Activated CD4-positive, CD25-positive, alpha-beta regulatory T cell (primary cell): ENCODE measurements around the gene LRCH3.
"Not testable (repeated sequence)": the region's sequence is repeated elsewhere in the genome, so short reads cannot be mapped to it uniquely, and the experiment has no call there.

Source experiments
- DNase-seq, 4 experiments: peaks; one replicate each; lab custom pipeline; 2025; lab: John Stamatoyannopoulos, UW

The LRCH3 gene

DNA sequence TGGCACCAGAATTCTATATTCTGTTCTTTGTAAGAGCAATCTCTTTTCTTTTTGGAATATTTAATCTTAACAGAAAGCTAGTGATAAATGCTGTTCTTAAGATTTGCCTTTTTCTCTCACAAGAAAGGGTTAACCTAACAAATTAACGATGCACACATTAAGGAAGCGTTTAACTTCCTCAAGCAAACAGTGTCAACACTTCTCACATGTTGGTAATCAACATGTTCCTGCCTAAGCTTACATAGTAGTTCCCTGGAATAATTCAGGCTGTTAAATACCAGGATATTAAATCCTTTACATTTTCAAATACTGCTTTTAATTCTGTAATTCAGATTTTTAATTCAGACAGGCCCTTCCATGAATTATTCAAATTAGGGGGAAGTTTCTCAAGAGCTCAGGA lies 91.5 kb downstream of the LRCH3 start:
- DNase-seq, result no peak

GRCh38 chr3:197883541-197883940 lies 92.5 kb downstream of the LRCH3 start:
- no peak for DNase-seq

DNA sequence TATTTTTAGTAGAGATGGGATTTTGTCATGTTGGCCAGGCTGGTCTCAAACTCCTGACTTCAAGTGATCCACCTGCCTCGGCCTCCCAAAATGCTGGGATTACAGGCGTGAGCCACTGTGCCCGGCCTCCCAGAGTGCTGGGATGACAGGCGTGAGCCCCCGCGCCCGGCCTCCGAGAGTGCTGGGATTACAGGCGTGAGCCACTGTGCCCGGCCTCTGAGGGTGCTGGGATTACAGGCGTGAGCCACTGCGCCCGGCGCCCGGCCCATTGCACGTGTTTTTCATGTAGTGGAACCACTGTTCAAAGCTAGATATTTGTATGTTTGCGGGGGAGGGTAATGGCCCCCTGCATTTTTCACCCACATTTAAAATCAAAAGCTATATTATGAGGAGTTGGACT lies 93.3 kb downstream of the LRCH3 start:
- not testable (repeated sequence) for DNase-seq

DNA sequence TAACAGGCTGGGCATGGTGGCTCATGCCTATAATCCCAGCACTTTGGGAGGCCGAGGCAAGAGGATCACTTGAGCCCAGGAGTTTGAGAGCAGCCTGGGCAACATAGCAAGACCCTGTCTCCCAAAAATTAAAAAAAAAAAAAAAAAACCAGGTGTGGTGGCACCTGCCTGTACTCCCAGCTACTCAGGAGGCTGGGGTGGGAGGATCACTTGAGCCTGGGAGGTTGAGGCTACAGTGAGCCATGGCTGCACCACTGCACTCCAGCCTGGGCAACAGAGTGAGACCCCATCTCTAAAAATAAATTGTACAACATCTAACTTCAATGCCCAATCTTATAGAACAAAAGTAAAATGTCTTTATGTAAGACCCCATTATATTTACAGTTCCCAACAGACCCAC lies 95.0 kb downstream of the LRCH3 start:
- not testable (repeated sequence) for DNase-seq

- DNase-seq, result not testable (repeated sequence)
Observed at GRCh38 chr3:197887430-197888053, 96.5 kb downstream of the LRCH3 start.

DNA sequence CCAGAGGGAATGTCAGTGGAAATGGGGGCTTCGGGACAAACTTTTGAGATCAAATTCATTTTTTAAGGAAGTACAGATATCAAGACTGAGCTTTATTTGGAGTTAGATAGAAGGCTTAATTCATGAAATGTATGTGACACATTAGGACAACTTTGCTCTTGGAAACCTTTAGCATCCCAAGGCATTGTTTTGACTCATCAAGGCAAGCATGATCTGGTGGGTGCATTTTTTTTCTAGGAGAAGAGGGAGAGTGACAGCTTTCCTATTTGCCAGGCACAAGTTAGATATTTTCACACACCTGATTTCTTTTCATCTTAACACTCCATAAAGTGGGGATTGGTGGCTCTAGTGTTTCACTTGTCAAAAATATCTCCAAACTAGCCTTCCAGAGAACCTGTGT lies 97.5 kb downstream of the LRCH3 start:
- DNase-seq, result no peak

DNA sequence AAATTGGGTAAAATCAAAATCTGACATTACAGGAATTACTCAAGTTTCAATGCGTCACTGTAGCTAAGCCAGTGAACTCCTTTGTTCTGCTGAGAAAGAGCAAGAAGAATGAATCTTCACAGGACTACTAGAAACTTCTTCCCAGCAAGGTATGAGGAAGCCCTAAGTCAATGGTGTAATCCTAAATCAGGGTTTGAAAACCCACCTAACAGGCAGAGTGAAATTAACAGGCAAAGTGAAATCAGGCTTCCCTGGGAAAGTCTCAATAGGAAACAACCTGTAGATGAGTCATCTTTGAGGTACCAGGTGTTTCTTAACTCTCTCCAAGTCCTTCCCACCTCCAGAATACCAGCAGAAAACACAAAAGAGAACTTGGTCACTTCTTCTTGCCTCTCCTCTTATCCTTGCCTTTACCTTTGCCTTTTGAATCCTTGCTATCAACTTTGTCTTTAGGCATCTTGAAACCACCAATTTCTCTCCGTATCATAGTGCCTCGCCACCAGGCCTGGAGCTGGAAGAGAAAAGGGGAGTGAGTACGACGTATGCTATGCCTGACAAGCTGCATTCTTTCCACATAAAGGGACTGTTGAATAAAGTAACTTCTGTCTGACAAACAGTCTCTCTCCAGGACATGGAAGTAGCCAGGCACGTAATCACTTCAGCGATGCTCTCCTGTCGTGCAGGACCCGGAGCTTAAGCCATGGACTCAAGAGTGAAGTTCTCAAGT lies 98.3 kb downstream of the LRCH3 start:
- DNase-seq, result no peak

DNA sequence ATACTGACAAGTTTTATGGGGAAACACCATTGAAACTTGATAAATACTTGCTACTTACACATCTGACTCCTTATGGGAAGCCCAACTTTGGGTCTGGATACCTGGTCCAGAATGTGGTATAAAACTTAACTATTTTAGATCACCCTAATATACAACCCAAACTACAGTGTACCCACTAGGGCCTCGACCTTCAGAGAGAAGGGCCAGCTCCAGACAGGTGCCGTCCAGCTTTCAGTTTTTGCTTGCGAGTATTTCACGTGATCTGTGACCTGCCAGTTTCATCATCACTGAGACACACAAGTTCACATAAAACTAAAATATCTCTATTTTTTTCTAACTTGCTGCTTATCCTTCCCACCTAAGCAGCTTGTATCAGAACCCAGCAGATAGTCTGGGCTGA lies 99.6 kb downstream of the LRCH3 start:
- no peak for DNase-seq

- no peak for DNase-seq
Observed at GRCh38 chr3:197892162-197892561, 101.1 kb downstream of the LRCH3 start.

GRCh38 chr3:197896421-197896820 lies 105.4 kb downstream of the LRCH3 start:
- DNase-seq, result no peak

DNA sequence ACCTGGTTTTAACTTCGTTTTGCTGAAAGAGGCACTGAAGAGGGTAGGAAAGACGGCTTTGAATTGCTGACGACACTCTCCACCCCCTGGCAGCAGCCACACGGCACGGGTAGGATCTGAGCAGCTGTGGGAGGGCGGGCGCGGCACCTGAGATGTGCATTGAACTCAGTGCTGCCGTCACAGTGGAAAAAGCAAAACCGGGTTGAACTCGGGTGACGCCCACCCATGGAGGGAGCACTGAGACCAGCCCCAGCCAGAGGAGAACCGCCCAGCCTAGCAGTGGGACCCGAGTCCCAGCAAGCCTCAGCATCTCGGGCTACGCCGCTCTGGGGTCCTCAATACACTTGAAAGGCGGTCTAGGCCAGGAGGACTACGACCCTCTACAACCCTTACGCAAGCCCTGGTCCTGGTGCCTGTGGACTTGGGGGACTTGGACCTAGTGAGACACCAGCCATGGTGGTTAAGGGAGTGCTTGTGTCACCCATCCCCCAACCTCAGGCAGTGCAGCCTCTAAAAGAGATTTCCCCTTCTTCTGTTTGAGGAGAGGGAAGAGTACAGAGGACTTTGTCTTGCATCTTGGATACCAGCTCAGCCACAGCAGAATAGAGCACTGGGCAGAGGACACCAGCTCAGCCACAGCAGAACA lies 108.9 kb downstream of the LRCH3 start:
- no peak for DNase-seq

- no peak for DNase-seq
Observed at GRCh38 chr3:197901626-197902025, 110.6 kb downstream of the LRCH3 start.

DNA sequence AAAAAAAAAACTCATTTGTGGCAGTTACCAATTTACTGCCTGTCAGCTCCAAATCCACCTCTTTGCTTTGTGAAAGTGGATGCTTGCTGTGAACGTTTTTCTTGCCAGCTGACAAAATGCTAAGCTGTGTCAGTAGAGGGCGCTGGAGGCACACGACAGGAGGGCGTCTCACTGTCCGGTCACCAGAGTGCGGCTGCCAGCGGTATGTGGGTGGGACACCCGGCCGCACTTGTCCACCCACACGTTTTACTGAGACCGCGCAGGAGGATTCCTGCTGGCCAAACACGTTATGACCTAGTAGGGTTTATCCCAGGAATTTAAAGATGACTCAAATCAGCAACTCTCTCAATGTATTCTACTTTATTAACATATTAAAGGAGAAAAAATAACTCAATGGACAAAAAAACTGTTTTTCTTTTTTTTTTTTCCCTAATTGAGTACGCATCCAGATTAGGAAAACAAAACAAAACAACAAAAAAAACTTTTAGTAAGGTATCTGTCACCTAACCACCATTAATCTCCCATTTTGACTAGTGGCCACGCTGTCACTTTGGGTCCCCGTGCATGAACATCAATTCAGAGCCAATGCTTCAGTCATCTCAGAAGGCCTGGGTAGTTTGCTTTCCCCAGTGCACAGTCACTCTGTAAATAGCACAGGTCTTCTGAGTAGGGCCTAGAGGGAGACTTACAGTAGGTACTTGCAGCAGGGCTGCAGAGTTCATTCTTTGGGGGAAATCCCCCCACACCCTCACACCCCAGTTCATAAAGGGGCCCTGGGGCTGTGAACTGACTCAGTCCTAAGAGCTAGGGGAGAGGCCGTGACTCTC lies 115.2 kb downstream of the LRCH3 start:
- peak; percentile 51 to 64 (median 54) for DNase-seq

DNA sequence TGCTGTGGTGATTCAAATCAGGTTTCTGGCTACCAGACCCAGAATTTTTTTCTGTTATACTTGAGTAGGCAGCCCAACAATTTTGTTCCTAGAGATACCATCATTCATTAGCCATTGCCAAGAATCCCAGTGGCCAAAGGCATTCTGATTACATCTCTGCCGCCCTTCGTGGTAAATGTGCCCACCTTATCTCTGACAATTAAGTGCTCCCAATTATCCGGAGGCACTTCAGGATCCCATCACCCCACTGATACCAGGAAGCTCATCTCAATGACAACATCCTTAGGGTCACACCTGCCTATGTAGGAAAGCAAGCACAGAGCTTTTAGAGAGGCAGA lies 115.8 kb downstream of the LRCH3 start:
- DNase-seq, result no peak

DNA sequence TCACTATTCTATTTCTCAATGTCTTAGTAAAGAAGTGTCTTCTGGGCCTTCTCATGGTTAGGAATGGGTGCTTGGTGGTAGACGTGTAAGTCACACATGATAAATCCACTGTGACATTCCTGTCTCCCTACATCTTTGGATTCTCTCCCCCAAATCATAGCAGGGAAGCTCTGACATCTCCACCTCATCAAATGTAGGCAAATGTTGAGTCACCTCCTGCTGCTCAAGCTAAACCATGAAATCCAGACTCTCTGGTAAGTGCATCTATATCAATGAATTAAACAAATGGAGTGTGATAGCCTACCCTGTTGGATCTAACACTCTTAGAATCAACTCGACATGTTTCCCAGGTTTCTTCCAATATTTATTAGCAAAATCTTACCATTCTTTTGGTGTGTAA lies 116.1 kb downstream of the LRCH3 start:
- no peak for DNase-seq

DNA sequence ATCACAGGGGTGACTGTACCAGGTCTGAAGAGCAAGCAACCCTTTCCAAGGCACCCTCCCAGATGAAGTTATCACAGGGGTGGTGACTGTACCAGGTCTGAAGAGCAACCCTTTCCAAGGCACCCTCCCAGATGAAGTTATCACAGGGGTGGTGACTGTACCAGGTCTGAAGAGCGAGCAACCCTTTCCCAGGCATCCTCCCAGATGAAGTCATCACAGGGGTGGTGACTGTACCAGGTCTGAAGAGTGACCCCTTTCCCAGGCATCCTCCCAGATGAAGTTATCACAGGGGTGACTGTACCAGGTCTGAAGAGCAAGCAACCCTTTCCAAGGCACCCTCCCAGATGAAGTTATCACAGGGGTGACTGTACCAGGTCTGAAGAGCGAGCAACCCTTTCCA lies 117.5 kb downstream of the LRCH3 start:
- not testable (repeated sequence) for DNase-seq

DNA sequence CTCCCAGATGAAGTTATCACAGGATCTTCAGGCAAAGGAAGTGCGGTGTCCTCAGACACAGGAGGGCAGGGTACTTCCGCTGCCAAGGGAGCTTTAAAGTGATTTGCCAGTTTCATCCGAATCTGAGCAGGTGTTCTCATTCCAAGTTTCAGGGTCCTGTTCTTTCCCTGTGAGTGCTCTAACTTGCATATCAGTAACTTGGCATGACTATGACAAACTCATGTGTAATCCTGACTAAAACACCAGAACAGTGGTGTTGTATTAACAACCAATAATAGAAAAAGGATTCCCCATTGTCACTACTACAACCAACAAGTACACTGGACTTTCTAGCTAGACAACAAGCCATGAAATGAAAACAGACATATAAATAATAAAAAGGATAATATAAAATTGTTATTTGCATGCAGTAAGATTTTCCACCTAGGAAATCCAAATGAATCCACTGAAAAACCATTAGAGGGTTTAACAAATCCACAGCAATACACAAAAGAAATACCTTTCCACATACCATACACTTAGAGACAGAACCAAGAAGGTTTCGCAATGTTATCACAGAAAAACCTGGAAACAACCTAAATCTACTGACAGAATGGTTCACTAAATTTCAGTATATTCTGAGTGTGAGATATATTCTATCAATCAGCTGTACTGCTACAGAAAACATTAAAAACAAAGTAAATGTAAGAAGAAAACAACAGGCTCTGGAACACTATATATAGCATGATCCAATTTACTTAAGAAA lies 118.1 kb downstream of the LRCH3 start:
- no peak for DNase-seq

DNA sequence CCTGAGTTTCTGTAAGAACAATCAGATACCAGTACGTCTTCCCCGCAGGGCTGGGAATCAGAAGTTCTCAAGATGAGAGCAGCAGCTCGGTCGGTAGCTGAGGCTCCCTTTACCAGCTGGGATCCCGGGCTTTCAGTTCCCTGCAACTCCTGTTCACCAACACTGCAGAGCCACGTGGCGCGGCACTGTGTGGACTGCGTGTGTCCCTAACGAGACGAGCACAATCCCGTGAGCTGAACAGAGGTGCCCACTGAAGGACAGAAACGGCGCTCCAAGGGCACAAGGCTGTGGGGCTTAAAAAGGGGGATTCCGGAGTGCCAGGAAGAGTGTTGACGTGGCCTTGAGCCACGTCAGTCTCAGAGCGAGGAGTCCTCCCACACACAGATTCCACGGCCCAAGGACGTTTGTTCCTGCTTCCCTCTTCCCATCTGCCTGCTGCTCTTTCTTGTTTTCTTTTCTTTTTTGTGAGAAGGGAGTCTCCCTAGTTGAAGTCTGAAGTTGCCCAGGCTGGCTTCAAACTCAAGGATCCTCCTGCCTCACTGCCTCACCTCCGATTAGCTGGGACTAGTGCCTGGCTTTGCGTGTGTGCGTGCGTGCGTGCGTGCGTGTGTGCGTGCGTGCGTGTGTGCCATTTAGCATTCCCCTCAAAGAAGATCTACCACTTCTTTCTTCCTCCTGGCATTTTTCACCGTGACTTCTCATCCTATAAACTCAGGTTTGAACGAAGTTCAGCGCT lies 121.9 kb downstream of the LRCH3 start:
- DNase-seq, result no peak

- DNase-seq, result no peak
Observed at GRCh38 chr3:197913641-197914380, 122.8 kb downstream of the LRCH3 start.
